Measurements from ENCODE around the gene TRPM7.

Gene TRPM7

DNA sequence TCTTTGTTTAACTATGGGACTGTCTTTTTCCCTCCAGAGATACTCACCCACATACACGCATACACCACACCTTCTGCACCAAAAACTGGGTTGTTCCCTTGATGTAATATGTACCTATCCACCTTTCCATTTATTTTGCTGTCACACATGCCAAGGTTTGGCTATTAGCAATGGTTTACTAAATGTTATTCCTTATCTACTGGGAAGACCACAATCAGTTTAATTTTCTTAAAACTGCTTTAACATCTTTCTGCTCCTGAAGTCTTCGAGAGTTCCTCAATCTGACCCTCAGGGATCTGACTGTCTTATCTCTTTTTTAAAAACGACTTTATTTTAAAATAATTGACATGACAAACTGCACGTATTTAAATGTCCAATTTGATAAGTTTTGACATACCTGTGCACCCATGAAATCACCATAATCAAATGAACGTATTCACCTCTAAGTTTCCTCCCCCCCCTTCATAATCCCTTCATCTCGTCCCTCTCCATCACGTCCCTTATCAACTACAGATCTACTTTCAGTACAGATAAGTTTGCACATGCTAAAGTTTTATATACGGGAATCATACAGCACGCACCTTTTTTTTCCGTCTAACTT, 805 bp upstream of the TRPM7 start:
- H3K27ac ChIP-seq, result peak overlapping the region; percentile 95
- DNase-seq, result no peak
- H3K36me3 ChIP-seq (replicated peaks), result no peaks in the 10 kb centered on the region
- TF ChIP-seq, protein P1, sequence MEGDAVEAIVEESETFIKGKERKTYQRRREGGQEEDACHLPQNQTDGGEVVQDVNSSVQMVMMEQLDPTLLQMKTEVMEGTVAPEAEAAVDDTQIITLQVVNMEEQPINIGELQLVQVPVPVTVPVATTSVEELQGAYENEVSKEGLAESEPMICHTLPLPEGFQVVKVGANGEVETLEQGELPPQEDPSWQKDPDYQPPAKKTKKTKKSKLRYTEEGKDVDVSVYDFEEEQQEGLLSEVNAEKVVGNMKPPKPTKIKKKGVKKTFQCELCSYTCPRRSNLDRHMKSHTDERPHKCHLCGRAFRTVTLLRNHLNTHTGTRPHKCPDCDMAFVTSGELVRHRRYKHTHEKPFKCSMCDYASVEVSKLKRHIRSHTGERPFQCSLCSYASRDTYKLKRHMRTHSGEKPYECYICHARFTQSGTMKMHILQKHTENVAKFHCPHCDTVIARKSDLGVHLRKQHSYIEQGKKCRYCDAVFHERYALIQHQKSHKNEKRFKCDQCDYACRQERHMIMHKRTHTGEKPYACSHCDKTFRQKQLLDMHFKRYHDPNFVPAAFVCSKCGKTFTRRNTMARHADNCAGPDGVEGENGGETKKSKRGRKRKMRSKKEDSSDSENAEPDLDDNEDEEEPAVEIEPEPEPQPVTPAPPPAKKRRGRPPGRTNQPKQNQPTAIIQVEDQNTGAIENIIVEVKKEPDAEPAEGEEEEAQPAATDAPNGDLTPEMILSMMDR (IDR thresholded peaks at IDR 0.05; ENCODE audit: low read depth, low read length, missing control alignments), result no peak
- no peaks in the 10 kb centered on the region for H3K27me3 ChIP-seq (replicated peaks)
- H3K4me3 ChIP-seq (ENCODE audit: low read depth, low read length), result peak overlapping the region; percentile 95
- in situ Hi-C loops (cut with HindIII; ENCODE audit: low pct_ligation_motif_present, low sequenced_read_pairs), result no loop called here

DNA sequence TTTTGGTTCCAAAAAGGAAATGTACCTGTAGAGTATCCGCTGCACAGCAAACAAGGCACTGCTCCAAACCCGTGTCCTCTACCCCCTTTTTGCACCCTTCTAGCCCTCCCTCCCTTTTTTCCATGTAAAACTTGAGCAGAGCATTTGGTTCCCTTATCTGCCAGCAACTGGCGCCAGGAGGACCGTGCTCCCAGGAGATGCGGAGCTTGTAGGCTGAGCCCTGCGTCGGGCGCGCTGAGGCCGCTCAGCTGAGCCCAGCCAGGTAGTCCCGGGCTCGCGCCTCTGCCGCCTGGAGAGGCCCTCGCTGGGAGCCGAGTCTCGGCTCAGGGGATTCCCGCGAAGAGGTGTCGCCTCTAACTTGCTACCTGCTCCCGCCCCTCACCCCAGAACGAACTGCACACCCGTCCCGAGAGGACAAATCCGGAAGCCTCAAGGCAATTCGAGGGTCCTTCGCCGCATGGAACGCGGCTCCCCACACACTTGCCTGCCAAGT, 575 bp downstream of the TRPM7 start:
- TF ChIP-seq, protein P1 (IDR thresholded peaks at IDR 0.05; ENCODE audit: low read depth, low read length, missing control alignments), result peak; percentile 21
- H3K4me3 ChIP-seq (ENCODE audit: low read depth, low read length), result peak overlapping the region; percentile 95
- in situ Hi-C loops (cut with HindIII; ENCODE audit: low pct_ligation_motif_present, low sequenced_read_pairs), result no loop called here
- DNase-seq, result peak; percentile 25
- peak overlapping the region; percentile 95 for H3K27ac ChIP-seq
- H3K36me3 ChIP-seq (replicated peaks), result no peaks in the 10 kb centered on the region
- H3K27me3 ChIP-seq (replicated peaks), result no peaks in the 10 kb centered on the region

DNA sequence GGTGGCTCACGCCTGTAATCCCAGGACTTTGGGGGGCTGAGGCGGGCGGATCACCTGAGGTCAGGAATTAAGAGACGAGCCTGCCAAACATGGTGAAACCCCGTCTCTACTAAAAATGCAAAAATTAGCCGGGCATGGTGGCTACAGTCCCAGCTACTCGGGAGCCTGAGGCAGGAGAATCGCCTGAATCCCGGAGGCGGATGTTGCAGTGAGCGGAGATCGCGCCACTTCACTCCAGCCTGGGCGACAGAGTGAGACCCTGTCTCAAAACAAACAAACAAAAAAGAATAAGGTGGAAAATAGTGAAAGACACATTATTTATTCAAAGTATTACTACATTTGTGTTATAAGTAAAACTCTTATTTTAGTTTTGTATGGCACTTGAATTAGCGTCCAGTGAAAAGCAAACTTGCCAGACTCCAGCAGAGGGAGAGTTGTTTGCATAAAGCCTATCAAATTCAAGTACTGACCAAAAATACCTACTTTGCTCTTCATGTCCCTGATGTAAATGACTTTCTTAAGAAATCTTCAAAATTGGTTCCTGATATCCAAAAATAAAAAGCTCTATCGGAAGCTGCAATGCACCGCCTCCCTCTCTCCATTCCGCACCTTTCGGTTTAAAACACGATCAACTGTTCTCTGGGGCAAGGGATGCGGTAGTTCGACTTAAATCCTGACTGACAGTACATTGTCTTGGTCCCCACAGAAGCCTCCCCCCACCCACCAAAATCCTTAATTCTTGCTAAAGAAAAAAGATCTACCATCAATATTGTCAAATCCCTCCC, 1.2 kb downstream of the TRPM7 start:
- Histone ChIP-seq H3K4me3 (ENCODE audit: low read depth, low read length) (peak overlapping the region; percentile 95), H3K27ac (peak overlapping the region; percentile 95), H3K36me3 (replicated peaks) (no peaks in the 10 kb centered on the region), H3K27me3 (replicated peaks) (no peaks in the 10 kb centered on the region)
- in situ Hi-C loops (cut with HindIII; ENCODE audit: low pct_ligation_motif_present, low sequenced_read_pairs), result no loop called here
- TF ChIP-seq, protein P1 (IDR thresholded peaks at IDR 0.05; ENCODE audit: low read depth, low read length, missing control alignments), result peak; percentile 34
- no peak for DNase-seq

DNA sequence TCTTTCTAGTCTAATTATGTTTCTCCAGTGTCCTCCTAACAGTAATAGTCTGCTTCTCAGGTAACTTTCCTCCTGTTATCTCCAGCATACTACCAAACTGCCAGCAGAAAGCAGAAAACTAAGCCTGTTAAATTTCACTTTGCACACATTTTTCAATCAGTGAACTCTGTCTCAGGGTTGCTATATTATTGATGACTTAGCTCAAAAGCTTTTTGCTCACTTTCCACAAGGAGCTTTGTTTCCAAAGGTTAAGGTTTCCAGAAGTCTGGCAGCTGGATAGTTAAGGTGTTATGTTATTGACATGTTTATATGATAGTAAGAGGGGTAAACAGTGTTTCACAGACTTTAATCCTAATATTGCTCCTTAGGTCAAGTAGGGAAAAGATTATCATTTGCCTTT, 5.1 kb downstream of the TRPM7 start:
- no peaks in the 10 kb centered on the region for H3K36me3 ChIP-seq (replicated peaks)
- no peak overlapping the region for H3K4me3 ChIP-seq (ENCODE audit: low read depth, low read length)
- TF ChIP-seq, protein P1 (IDR thresholded peaks at IDR 0.05; ENCODE audit: low read depth, low read length, missing control alignments), result no peak
- H3K27me3 ChIP-seq (replicated peaks), result no peaks in the 10 kb centered on the region
- in situ Hi-C loops (cut with HindIII; ENCODE audit: low pct_ligation_motif_present, low sequenced_read_pairs), result no loop called here
- H3K27ac ChIP-seq, result no peak overlapping the region
- no peak for DNase-seq

DNA sequence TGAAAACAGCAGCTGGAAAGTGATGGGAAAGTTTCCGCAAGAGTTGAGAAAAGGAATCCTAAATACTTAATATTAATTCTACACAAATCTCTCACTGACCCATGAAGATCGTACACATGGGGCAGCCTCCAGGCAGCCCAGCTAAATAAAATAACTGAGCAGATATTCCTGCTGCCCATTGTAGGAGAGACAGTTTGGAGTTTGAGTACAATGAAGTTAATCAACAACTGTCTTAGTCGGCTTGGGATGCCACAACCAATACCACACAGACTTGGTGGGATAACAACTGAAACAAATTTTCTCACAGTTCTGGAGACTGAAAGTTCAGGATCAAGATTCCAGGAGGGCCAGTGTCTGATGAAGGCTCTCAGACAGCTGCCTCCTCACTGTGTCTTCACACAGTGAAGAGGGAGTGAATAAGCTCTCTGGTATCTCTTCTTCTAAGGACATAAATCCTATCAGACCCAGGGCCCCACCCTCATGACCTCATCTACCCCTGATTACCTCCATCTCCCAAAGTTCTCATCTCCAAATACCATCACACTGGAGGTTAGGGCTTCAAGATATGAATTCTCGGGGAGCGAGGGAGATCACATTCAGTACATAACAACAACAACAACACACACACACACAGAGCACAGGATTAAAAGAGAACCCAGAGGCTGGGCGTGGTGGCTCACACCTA, 9.7 kb downstream of the TRPM7 start:
- H3K27ac ChIP-seq, result peak overlapping the region; percentile 70
- in situ Hi-C loops (cut with HindIII; ENCODE audit: low pct_ligation_motif_present, low sequenced_read_pairs), result no loop called here
- TF ChIP-seq, protein P1 (IDR thresholded peaks at IDR 0.05; ENCODE audit: low read depth, low read length, missing control alignments), result no peak
- H3K36me3 ChIP-seq (replicated peaks), result no peaks in the 10 kb centered on the region
- H3K4me3 ChIP-seq (ENCODE audit: low read depth, low read length), result no peak overlapping the region
- no peaks in the 10 kb centered on the region for H3K27me3 ChIP-seq (replicated peaks)
- peak; percentile 59 for DNase-seq

Measured in brain microvascular endothelial cell (primary cell).